Left ventricle myocardium inferior (tissue), 1 donor: Measurements from ENCODE around the gene HRH2. TPM values are rescaled to one million over a fixed set of nuclear protein-coding genes. Genes with fewer than 3 reads are reported as not detected.

Source experiments
- DNase-seq: peaks from one replicate; pipeline ENCODE4 v3.0.0-alpha.2; 2020
- H3K27ac ChIP-seq: fragments of 200-600 bp; replicated peaks from 2 replicates; pipeline ENCODE4 v1.8.0; 2021
- H3K27me3 ChIP-seq: fragments of 200-600 bp; 2 replicates; pipeline ENCODE4 v1.8.0; 2021; ENCODE audit warnings: low read depth
- H3K36me3 ChIP-seq: fragments of 200-600 bp; 2 replicates; pipeline ENCODE4 v1.8.0; 2021
- H3K4me1 ChIP-seq: fragments of 200-600 bp; 2 replicates; pipeline ENCODE4 v1.8.0; 2021
- H3K4me3 ChIP-seq: fragments of 200-600 bp; 2 replicates; pipeline ENCODE4 v1.8.0; 2021; ENCODE audit warnings: mild to moderate bottlenecking, moderate library complexity
- H3K9me3 ChIP-seq: fragments of 200-600 bp; replicated peaks from 2 replicates; pipeline ENCODE4 v1.8.0; 2021
- CTCF ChIP-seq: fragments of 200-600 bp; IDR thresholded peaks from 2 replicates; pipeline ENCODE4 v1.8.0; 2021; ENCODE audit warnings: antibody characterized with exemption, mild to moderate bottlenecking, borderline replicate concordance
- intact Hi-C: fragments of 100-400 bp; cut with micrococcal nuclease; formaldehyde crosslinking; loops from one replicate; pipeline ENCODE4 v1.11.0; 2022
- total RNA-seq: library from RNA; stranded (reverse); fragmentation: NEBNext Ultra II Directional; extraction: Animal tissue kit (Norgen Biotek cat#: 25700); gene quantifications from one replicate; pipeline ENCODE4 v1.2.1, GENCODE V29; 2021
- donor health status: DM: no; HTN: yes; CAD: no; lungs with severe emphysema.

HRH2 gene
- total RNA-seq, 1 donor from 2014 or later: 47.7 TPM

- Histone ChIP-seq H3K27me3 (no peaks in the 10 kb centered on the region), H3K36me3 (peaks cover 14% of the 10 kb centered on the region), H3K4me1 (peaks cover 91% of the 10 kb centered on the region), H3K27ac (peak overlapping the region; percentile 92), H3K9me3 (peaks cover 5% of the 10 kb centered on the region), H3K4me3 (no peak overlapping the region)
- intact Hi-C loops: no loop called here
- TF ChIP-seq CTCF: no peak
- no peak for DNase-seq
Observed at GRCh38 chr5:175684931-175685330, 27.1 kb downstream of the HRH2 start.

GRCh38 chr5:175685701-175686350 is 28.0 kb downstream of the HRH2 start:
- TF ChIP-seq CTCF: no peak
- Histone ChIP-seq H3K4me1 (peaks cover 85% of the 10 kb centered on the region), H3K9me3 (peaks cover 5% of the 10 kb centered on the region), H3K27ac (peak overlapping the region; percentile 92), H3K36me3 (peaks cover 14% of the 10 kb centered on the region), H3K27me3 (no peaks in the 10 kb centered on the region), H3K4me3 (no peak overlapping the region)
- intact Hi-C loops: no loop called here
- no peak for DNase-seq

- intact Hi-C loops: no loop called here
- Histone ChIP-seq H3K27ac (peak overlapping the region; percentile 92), H3K27me3 (no peaks in the 10 kb centered on the region)
Observed at GRCh38 chr5:175686396-175686795, 28.5 kb downstream of the HRH2 start.

GRCh38 chr5:175686826-175687225 is 29.0 kb downstream of the HRH2 start:
- Histone ChIP-seq H3K27me3 (no peaks in the 10 kb centered on the region), H3K36me3 (peaks cover 14% of the 10 kb centered on the region), H3K27ac (peak overlapping the region; percentile 92), H3K4me1 (peaks cover 78% of the 10 kb centered on the region), H3K4me3 (no peak overlapping the region), H3K9me3 (peaks cover 5% of the 10 kb centered on the region)
- no peak for DNase-seq
- intact Hi-C loops: no loop called here
- TF ChIP-seq CTCF: no peak

More at GRCh38 chr5:175686396-175686795, 28.5 kb downstream of the HRH2 start:
- TF ChIP-seq CTCF: no peak
- no peak overlapping the region for H3K4me3 ChIP-seq
- H3K4me1 ChIP-seq: peaks cover 82% of the 10 kb centered on the region
- DNase-seq: no peak
- H3K36me3 ChIP-seq: peaks cover 14% of the 10 kb centered on the region
- H3K9me3 ChIP-seq: peaks cover 5% of the 10 kb centered on the region

- Histone ChIP-seq H3K36me3 (peaks cover 14% of the 10 kb centered on the region), H3K27ac (peak overlapping the region; percentile 92), H3K4me1 (peaks cover 77% of the 10 kb centered on the region), H3K9me3 (peaks cover 5% of the 10 kb centered on the region), H3K4me3 (no peak overlapping the region), H3K27me3 (no peaks in the 10 kb centered on the region)
- peak; percentile 83 for DNase-seq
- TF ChIP-seq CTCF: no peak
- intact Hi-C loops: no loop called here
Observed at GRCh38 chr5:175687231-175687701, 29.4 kb downstream of the HRH2 start.
